Activated effector memory CD4-positive, alpha-beta T cell treated with Interleukin-2 at 50 U/mL for 16 hours (primary cell): Measurements from ENCODE around the gene SPRED1.

ENCODE experiments used
- DNase-seq: peaks from one replicate; pipeline ENCODE4 v3.0.0-alpha.2; 2020

The SPRED1 gene

DNA sequence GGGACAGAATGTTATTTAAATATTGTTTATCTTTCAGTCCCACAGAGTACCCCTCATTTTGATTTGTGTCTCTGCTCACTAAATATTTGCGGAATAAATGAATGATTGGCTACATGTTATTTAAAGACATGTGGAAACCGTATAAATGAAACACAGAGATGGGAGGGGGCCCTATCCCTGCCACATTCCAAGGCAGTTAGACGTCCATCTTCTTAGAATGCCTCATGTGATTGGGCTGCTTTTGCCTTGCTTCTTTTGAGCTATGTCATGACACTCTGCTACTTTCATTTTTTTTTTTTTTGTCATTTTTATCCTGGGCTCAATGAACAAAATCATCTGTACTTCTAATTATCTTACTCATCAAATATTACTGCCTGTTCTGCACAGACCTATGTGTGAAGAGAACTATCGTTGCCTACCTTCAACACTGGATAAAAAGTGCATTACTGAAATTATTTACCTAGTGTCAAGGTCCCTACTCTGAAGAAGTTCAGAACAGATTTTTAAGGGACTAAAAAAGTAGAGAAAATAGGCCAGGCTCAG lies 117.4 kb downstream of the SPRED1 start:
- no peak for DNase-seq

DNA sequence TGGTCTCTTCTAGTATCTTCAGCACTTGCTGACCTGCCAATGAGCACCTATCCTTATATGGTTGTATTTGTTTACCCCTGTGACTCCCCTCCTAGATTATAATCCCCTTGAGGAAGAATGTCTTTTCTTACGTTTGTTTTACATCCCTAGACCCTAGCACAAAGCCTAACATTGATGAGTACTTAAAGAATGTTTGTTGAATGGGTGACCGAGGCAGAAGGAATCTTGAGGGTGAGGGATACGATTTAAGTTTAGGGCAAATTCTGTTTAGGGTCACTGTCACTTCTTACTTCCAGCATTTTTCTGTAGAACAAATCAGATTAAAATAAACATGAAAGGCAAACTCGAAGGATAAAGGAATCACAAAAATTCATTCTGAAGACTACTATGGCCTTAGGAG lies 120.4 kb downstream of the SPRED1 start:
- no peak for DNase-seq

DNA sequence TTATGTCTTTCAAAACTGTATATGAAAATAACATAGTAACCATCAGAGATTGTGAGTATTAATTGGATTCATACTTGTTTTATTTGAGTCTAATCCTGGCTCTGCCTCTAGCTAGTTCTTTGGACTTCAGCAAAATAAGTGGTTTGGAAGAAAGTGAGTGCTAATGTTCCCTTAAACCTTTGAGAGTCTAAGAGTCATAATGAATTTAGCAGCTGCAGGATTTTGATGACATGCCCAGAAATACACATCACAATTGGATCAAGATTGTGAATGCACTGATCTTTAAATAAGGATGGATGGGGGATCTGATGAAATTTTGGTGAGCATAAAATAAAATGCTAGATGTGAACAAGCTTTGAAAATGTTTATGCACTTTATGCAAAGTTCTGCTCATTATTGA lies 121.4 kb downstream of the SPRED1 start:
- no peak for DNase-seq

- no peak for DNase-seq
Measured at GRCh38 chr15:38374556-38374955, 121.9 kb downstream of the SPRED1 start.

DNA sequence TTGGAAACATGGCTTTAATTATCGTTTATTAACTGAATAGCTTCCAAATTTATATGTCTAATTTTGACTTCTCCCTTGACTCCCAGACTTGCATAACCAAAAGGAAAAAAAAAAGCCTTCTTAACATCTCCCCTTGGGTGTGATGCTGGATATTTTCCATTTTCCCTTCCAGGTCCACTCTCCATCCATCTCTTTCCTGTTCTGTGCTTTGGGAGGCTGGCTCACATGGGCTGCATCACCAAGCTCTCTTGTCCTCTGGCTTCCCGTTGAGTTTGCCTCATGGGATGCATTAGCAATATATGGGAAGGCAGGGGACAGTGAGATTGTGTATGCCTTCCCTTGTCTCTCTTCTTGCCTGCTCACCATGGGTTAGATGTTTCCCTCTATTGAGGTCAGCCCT lies 123.4 kb downstream of the SPRED1 start:
- no peak for DNase-seq

- no peak for DNase-seq
Measured at GRCh38 chr15:38377636-38378035, 125.0 kb downstream of the SPRED1 start.

- no peak for DNase-seq
Measured at GRCh38 chr15:38378161-38378560, 125.5 kb downstream of the SPRED1 start.

GRCh38 chr15:38389924-38390542 lies 137.4 kb downstream of the SPRED1 start:
- DNase-seq: peak; percentile 27

DNA sequence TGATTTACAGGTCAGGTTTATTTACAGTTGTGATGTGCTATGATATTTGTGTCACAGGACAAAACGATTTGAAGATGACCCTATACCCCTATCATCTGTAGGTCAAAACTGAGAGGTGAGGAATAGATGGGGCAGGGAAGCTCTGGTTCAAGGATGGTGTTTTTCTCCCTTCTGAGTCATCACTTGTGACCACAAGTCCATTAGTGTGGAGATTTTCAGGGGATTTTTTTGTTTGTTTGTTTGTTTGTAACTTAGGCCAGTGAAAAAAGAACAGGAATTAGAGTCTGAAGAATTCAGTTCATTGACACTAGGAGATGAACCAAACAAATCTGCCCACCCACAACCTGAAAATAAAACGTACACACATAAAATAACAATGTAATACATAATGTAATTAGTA lies 138.6 kb downstream of the SPRED1 start:
- DNase-seq: no peak

DNA sequence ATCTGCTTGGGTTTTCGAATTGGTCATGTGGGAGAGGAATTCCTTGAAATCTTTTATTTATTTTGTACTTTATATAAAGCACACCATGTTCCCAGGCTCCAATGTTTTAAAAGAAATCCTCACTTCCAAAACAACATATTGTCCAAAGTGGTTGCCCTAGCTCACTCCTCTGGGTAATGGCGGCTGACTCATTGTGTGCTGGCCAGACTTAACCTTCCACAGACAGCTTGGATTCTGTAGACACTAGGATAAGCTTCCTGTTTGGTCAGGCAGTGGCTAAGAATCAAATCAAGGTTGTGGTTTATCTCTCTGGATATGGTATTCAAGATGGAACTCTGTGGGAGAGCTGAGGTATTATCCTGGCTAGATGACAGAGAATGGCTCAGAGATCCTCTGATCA lies 145.5 kb downstream of the SPRED1 start:
- no peak for DNase-seq

DNA sequence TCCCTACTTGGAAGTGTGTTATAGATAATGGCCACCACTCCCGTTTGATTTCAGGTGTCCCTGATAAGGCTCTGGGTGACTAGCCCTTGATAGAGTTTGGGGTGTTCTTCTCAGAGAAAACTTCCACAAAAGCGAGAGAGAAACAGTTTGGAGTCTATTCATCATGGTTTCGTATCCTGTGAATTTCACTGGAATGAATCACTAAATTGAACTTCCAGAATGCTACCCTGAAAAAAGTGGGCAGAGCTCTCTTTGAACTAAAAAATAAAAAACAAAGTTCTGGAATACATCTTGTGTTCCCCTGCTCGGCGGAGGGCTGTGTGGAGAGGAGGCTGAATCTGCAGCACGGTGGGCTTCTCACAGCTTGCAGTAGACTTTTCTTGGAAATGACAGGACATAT lies 148.5 kb downstream of the SPRED1 start:
- no peak for DNase-seq

DNA sequence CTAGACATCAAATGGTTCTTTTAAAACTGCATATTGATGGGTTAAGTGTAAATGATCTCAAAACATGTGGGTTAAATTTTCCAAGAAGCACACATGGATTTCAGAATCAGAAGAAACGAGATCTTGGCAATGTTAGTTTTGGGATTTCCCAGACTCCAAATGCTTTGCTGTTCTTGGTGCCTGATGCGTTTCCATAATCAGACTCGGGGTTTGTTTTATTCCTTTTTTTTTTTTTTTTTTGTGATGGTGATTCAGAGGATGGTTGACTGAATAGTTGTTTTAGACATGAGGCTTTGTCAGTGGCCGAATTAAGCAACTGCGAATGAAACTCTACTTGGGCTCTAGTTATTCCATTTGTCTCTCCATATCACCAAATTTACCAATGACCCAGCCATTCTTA lies 149.1 kb downstream of the SPRED1 start:
- no peak for DNase-seq

GRCh38 chr15:38406436-38406835 lies 153.8 kb downstream of the SPRED1 start:
- DNase-seq: no peak
